DMS53 treated with DMSO at 0.1 percent for 48 hours (cell line): ENCODE measurements around the gene LAMC2.

ENCODE experiments used
- DNase-seq: peaks from one replicate; lab custom pipeline; 2025; ENCODE audit not compliant: unreplicated experiment; lab: John Stamatoyannopoulos, UW

LAMC2 gene

GRCh38 chr1:183168308-183168707, 17.8 kb upstream of the LAMC2 start:
- DNase-seq: no peak

GRCh38 chr1:183173828-183174227, 12.2 kb upstream of the LAMC2 start:
- no peak for DNase-seq

GRCh38 chr1:183175631-183176030, 10.4 kb upstream of the LAMC2 start:
- no peak for DNase-seq

- DNase-seq: no peak
Measured at GRCh38 chr1:183178545-183178944, 7.5 kb upstream of the LAMC2 start.

GRCh38 chr1:183179033-183179432, 7.0 kb upstream of the LAMC2 start:
- DNase-seq: no peak

GRCh38 chr1:183180218-183180617, 5.8 kb upstream of the LAMC2 start:
- peak; percentile 6 for DNase-seq

- no peak for DNase-seq
Measured at GRCh38 chr1:183180634-183181056, 5.4 kb upstream of the LAMC2 start.

GRCh38 chr1:183186841-183187240, 777 bp downstream of the LAMC2 start:
- no peak for DNase-seq

- no peak for DNase-seq
Measured at GRCh38 chr1:183188240-183188639, 2.2 kb downstream of the LAMC2 start.

GRCh38 chr1:183191833-183192232, 5.8 kb downstream of the LAMC2 start:
- DNase-seq: no peak

GRCh38 chr1:183193963-183194525, 8.0 kb downstream of the LAMC2 start:
- no peak for DNase-seq

- DNase-seq: peak; percentile 57
Measured at GRCh38 chr1:183194527-183195141, 8.6 kb downstream of the LAMC2 start.

GRCh38 chr1:183195142-183195574, 9.1 kb downstream of the LAMC2 start:
- peak; percentile 83 for DNase-seq

GRCh38 chr1:183197762-183198161, 11.7 kb downstream of the LAMC2 start:
- DNase-seq: no peak

- DNase-seq: no peak
Measured at GRCh38 chr1:183198463-183198862, 12.4 kb downstream of the LAMC2 start.

- no peak for DNase-seq
Measured at GRCh38 chr1:183199304-183199703, 13.2 kb downstream of the LAMC2 start.

GRCh38 chr1:183200451-183200850, 14.4 kb downstream of the LAMC2 start:
- DNase-seq: no peak

GRCh38 chr1:183203094-183203493, 17.0 kb downstream of the LAMC2 start:
- no peak for DNase-seq

- no peak for DNase-seq
Measured at GRCh38 chr1:183205196-183205781, 19.2 kb downstream of the LAMC2 start.

- DNase-seq: no peak
Measured at GRCh38 chr1:183206538-183207122, 20.6 kb downstream of the LAMC2 start.

- peak; percentile 34 for DNase-seq
Measured at GRCh38 chr1:183209533-183210158, 23.6 kb downstream of the LAMC2 start.

GRCh38 chr1:183210681-183211080, 24.6 kb downstream of the LAMC2 start:
- no peak for DNase-seq
